KBM-7 (cell line): ENCODE data around the gene BBS9.

Source experiments
- DNase-seq: peaks from one replicate; pipeline ENCODE4 v3.0.0-alpha.2; 2015
- in situ Hi-C: fragments of 300-500 bp; cut with MboI; formaldehyde crosslinking; loops from 2 replicates; pipeline ENCODE4 v1.14.3; 2020; ENCODE audit warnings: low sequenced_read_pairs, low pct_unique_long_range_greater_than_20kb, mixed read lengths

Gene BBS9

GRCh38 chr7:33558549-33559323 lies 429.4 kb downstream of the BBS9 start:
- no peak for DNase-seq
- in situ Hi-C loops: no loop called here

DNA sequence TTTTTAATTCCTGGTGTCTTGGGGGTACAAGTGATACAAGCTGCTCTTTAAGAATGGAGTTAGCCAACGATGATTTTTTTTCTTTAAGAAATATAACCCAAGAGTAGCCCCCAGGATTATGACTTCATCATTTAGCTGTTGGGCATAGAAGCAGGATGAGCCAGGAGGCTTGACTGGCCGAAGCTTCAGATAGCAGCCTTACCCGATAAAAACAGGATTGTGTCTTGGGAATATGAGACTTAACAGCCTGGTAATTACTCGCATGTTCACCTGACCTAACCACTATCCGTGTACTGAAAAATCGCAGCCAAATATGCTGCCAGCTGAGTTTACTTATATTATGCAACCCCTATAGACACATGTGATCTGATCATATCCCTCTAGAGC lies 430.0 kb downstream of the BBS9 start:
- in situ Hi-C loops: no loop called here
- no peak for DNase-seq

- no peak for DNase-seq
- in situ Hi-C loops: no loop called here
These were observed 433.6 kb downstream of the BBS9 start for GRCh38 chr7:33562996-33563395.

DNA sequence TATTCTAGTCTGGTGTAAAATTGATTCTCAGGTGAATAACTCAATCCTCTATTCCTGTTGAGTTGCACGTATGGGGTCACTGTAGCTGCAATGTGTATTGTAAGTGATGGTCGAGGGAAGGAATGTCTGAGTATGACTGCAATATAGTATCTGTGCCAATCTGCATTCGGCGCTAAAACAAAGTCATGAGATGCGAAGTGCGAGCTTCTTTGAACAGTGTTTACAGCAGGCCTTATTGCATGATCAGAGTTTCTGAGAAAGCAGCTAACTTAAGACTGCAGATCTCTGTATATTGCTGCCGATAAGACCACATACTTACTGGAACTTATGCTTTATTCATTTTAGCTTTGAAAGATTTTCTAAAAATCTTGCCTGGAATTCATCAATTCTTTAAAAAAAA lies 434.3 kb downstream of the BBS9 start:
- in situ Hi-C loops: no loop called here

GRCh38 chr7:33578166-33578565 lies 448.8 kb downstream of the BBS9 start:
- in situ Hi-C loops: no loop called here
- no peak for DNase-seq

More for the DNA sequence above, 434.3 kb downstream of the BBS9 start:
- no peak for DNase-seq

DNA sequence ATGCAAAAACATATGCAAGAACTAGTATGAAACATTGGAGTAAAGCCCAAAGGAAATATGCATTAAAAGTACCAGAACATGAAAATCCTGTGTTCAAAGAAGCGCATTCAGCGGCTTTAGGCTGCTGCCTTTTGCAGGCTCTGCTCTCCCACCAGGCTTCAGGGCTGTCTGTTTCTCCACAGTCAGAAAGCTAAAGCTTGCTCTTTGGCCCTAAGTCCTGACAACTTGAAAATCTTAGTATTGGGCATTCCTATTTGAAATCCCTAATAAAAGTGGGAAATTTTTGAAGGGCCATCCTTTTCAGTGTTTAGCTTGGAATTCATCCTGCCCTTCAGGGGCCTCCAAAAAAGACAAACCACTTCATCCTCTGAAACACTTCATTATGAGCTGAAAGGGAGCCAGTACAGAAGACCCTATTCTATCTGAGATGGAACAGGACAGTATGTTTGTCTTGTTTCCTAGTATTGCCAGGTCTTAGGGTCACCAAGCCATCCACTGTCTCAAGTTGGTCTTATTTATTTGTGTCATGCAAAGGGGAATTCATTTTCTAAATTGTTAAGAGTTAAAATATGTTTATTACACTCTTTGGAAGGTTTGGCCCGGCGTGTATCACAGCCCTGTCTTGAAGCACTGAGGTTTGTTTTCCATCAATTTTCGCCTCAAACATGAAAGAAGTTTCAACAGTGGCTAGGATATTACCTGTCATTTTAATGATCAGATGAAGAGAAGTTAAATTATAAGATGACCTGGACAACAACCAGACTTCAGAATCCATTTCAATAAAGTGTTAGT lies 449.7 kb downstream of the BBS9 start:
- no peak for DNase-seq
- in situ Hi-C loops: no loop called here

DNA sequence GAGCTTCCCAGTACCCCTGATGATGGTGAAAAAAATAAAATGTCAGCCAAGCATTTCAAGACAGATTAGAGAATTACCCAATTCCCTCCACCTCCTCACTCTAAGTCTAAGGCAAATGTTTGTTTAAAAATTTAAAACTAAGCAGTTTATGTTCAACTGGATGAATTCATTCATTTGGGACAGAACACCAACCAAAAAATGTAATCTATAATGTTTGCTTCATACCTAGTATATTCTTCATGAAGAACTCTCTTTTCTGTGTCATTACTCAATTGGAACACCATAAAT lies 450.3 kb downstream of the BBS9 start:
- in situ Hi-C loops: no loop called here

DNA sequence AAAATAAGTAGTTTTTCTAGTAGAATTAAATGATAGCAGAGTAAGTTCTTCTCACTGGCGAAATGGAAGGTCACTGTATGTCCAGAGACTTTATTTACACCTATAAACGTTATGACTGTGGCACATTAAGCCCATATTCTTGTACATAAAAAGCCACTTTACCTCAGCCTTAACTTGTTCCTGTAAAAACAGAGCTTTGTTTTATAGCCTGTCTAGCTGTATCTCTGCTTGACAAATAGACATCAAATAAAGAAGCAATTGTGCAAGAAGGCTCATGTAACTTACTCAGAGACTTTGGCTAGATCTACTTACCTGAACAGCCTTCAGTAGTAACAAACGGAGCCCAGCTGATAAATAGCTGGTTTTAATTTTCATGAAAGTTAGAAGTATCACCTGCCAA lies 451.9 kb downstream of the BBS9 start:
- no peak for DNase-seq
- in situ Hi-C loops: no loop called here

More for the DNA sequence above, 450.3 kb downstream of the BBS9 start:
- no peak for DNase-seq

DNA sequence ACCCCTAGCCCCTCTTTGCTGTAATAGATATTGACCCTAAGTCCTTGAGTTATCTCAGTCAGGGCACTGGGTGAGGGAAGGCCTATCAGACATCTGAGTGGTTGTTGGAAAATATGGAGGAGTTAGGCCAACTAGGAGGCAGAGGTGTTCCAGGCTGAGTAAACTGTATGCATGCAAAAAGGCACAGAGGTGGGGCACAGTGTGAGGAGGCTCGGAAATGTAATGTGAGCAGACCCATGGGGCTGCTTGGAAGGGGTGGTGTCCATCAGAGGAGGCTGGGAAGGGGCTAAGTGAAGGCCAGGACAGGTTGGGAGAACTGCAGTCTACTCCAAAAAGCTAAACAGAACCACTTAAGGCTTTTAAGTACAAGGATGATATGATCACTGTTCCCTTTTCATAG lies 452.7 kb downstream of the BBS9 start:
- no peak for DNase-seq
- in situ Hi-C loops: no loop called here

GRCh38 chr7:33582533-33582932 lies 453.2 kb downstream of the BBS9 start:
- no peak for DNase-seq
- in situ Hi-C loops: no loop called here

DNA sequence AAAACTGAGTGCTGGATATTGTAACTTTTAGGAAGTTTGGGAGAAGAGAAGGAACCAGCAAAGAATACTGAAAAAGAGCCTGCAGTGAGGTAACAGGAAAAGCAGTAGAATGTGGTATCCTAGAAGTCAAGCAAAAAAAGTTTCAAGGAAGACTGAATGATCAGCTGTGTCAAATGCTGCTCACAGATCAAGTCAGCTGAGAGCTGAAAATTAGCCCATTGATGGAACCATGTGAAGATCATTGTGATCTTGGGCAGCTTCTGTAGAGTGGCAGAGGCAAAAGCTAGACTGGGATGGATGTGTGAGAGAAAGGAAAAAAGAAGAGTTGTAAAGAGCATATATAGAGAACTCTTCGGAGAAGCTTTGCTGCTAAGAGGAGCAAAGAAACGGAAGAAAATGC lies 460.5 kb downstream of the BBS9 start:
- DNase-seq: no peak
- in situ Hi-C loops: no loop called here

GRCh38 chr7:33590916-33591315 lies 461.6 kb downstream of the BBS9 start:
- no peak for DNase-seq
- in situ Hi-C loops: no loop called here

DNA sequence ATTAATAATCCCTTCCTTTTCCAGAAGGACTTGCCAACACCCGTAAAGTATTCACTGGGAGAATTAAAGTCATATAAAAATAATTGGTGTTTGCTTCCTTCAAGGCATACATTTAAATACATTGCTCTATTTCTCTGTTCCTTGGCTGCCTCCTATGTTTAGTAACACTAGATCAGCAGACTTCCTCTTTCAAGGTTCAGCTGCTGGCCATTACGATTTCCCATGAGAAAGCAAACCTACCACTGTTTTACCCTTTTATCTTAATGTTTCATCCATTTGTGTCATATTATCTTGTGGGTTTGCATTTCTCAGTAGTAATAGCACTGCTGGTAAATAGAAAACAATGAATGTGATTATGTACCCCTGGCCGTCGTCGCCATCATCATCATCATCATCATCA lies 462.1 kb downstream of the BBS9 start:
- in situ Hi-C loops: no loop called here
- no peak for DNase-seq

DNA sequence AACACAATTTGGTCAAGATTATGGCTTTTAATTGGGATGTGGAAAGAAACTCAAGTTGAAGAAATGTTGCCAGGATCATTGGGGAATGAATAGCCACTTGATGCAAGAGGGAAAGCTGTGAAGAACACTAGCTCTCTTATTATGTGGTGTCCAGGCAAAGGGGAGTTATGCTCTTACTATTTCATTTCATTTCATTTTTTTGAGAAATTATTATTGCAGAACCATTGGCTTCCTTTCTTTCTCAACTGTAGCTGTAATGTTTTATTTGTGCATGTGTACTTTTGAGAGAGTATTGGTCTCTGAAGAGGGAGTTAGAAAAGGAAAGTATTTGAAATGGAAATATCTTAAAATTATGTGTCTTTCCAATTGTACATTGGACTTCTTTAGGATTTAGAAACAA lies 463.4 kb downstream of the BBS9 start:
- no peak for DNase-seq
- in situ Hi-C loops: no loop called here

DNA sequence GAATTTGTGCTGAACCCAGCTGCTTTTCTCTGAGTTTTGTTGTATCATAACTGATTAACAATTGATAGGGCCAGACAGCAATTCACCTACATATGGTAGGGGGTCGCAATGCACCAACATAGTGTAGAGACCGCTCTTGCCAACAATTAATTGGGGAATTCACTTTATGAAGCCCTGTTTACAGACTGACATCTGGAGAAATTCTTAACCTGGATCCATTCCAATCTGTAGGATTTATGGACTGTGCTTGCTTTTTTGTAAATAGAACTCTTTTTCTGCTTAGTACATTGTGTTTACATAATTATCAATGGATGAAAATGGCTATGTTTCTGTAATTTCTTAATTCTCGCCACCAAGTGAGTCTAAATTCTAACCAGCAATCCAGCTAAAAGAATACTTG lies 464.2 kb downstream of the BBS9 start:
- in situ Hi-C loops: no loop called here
- no peak for DNase-seq

GRCh38 chr7:33596686-33597085 lies 467.3 kb downstream of the BBS9 start:
- in situ Hi-C loops: no loop called here
- DNase-seq: no peak

DNA sequence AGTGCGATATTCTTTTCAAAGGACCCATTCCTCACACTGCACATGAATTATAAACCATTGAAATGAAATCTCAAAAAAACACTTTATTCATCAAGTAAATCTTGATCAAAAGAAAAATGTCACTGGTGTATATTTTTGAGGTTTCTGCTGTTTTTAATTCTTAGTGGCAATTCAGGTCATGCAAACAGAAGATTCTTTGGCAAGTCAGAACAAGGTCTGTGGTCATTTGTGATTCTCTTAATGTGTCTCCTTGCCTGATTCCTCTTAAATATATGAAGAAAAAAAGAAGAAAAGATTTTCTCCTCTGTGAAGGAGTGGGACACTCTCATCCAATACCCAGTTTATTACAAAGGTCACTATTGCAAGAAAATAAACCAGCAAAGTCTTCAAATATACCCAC lies 467.8 kb downstream of the BBS9 start:
- in situ Hi-C loops: no loop called here
- no peak for DNase-seq

- DNase-seq: no peak
- in situ Hi-C loops: no loop called here
These were observed 471.7 kb downstream of the BBS9 start for GRCh38 chr7:33601101-33601500.

GRCh38 chr7:33601884-33602283 lies 472.5 kb downstream of the BBS9 start:
- no peak for DNase-seq
- in situ Hi-C loops: no loop called here

DNA sequence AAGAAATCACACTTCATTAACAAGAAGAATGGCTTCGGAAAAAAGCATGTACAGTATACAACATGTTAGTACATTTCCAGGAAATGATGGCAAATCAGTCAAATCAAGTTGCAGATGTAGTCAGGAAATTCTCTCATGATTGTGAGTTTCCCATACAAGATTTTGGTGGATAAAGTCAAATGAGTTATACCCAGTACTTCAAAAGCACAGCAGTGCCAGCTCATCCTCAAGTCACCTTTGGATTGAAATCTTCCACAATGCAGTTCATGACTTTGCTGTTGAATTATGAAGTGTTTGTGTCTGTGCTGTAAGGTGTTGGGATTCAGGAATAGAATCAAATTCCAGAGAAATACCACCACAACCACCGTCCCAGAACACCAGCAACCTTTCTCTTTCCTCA lies 474.7 kb downstream of the BBS9 start:
- DNase-seq: no peak
- in situ Hi-C loops: no loop called here

- in situ Hi-C loops: no loop called here
- DNase-seq: no peak
These were observed 481.6 kb downstream of the BBS9 start for GRCh38 chr7:33610918-33611317.
